ENCODE measurements around the gene UBALD1. TPM values are rescaled to one million over a fixed set of nuclear protein-coding genes. Genes with fewer than 3 reads are reported as not detected.

The UBALD1 gene
- total RNA-seq, 1 experiment from 2014 or later, result 24.6 TPM

GRCh38 chr16:4659363-4660353, 45.0 kb upstream of the UBALD1 start:
- H3K79me2 ChIP-seq (ENCODE audit: low read length), result no peaks in the 10 kb centered on the region
- BruUV-seq (replicated peaks), result no TSS peak
- POLR2A ChIA-PET (ENCODE audit: unreplicated experiment), result no interaction called here
- H3K36me3 ChIP-seq (ENCODE audit: low read depth, low read length), result no peaks in the 10 kb centered on the region
- no peak overlapping the region for H3K4me3 ChIP-seq (ENCODE audit: low read length)
- H3K4me2 ChIP-seq (ENCODE audit: low read length), result no peak overlapping the region
- no peaks in the 10 kb centered on the region for H3K9me3 ChIP-seq (ENCODE audit: low read length)
- no peaks in the 10 kb centered on the region for H3F3A ChIP-seq (ENCODE audit: low read length, unreplicated experiment)
- no peak for DNase-seq
- no peak overlapping the region for H3K27ac ChIP-seq (ENCODE audit: low read length)
- intact Hi-C loops (cut with micrococcal nuclease), result no loop called here
- no peaks in the 10 kb centered on the region; the same call in 1 of the 2 replicates for H3K4me1 ChIP-seq (ENCODE audit: insufficient read depth, low read length)
- TF ChIP-seq CTCF (conservative IDR thresholded peaks at IDR 0.05; ENCODE audit: low read depth, low read length) (no peak), EZH2phosphoT487 (IDR thresholded peaks at IDR 0.05; ENCODE audit: borderline replicate concordance, low read length) (no peak), EZH2 (IDR thresholded peaks at IDR 0.05; ENCODE audit: low read length, unreplicated experiment) (no peak)
- H3K9me2 ChIP-seq (replicated peaks; ENCODE audit: low read length), result no peaks in the 10 kb centered on the region
- ATAC-seq, result no peak
- H3K9ac ChIP-seq (ENCODE audit: low read length), result no peak overlapping the region
- CTCF ChIA-PET, result interaction anchor here (0.5 kb wide), 1 partner anchor 405 kb away, joined by 4 read pairs; no protein-coding TSS in a partner anchor
- H3K27me3 ChIP-seq (ENCODE audit: low read length), result no peaks in the 10 kb centered on the region
- H2AFZ ChIP-seq (ENCODE audit: low read length), result no peak overlapping the region
- H4K20me1 ChIP-seq (ENCODE audit: low read length), result no peaks in the 10 kb centered on the region

DNA sequence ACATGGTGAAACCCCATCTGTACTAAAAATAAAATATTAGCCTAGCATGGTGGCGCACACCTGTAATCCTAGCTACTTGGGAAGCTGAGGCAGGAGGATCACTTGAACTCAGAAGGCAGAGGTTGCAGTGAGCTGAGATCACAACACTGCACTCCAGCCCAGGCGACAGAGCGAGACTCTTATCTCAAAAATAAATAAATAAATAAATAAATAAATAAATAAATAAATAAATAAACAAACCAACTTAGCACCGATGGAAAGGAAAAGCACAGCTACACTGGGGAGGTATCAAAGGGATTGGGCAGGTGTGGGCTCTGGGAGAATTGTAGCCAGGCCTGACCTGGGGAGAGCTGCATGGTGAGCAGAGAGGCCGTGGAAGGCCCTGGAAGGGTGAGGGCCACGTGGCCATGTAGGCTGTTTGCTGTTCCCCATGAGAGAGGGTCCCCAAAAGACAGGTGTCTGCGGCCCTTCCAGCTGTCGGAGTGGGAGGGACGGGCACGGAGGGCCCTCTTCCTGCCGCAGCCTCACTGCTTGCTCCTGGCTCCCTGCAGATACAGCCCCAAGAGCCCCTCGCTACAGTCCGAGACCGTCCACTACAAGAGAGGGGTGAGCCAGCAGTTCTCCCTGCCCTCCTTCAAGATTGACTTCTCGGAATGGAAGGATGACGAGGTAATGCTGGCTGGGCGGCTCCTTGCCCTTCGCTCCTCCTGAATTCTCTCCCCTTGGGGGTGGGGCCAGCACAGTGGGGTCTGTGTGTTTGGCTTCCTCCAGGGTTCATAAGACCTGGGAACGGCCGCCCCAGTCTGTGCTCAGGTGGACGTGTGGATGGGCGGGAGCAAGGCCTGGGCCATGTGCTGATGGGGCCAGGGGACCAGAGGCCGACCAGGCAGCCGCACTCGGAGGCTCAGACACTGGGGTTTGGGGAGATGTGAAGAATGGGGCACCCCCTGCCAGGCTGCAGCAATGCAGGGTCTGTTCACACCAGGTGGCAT, 42.3 kb upstream of the UBALD1 start:
- CTCF ChIA-PET, result no interaction called here
- no peak for DNase-seq
- H4K20me1 ChIP-seq (ENCODE audit: low read length), result no peaks in the 10 kb centered on the region
- no peak for TF ChIP-seq EZH2phosphoT487 (IDR thresholded peaks at IDR 0.05; ENCODE audit: borderline replicate concordance, low read length)
- TF ChIP-seq CTCF (conservative IDR thresholded peaks at IDR 0.05; ENCODE audit: low read depth, low read length), result no peak
- TF ChIP-seq EZH2 (IDR thresholded peaks at IDR 0.05; ENCODE audit: low read length, unreplicated experiment), result no peak
- intact Hi-C loops (cut with micrococcal nuclease), result no loop called here
- H3K27ac ChIP-seq (ENCODE audit: low read length), result no peak overlapping the region
- no peak overlapping the region for H3K9ac ChIP-seq (ENCODE audit: low read length)
- POLR2A ChIA-PET (ENCODE audit: unreplicated experiment), result no interaction called here
- H3K36me3 ChIP-seq (ENCODE audit: low read depth, low read length), result no peaks in the 10 kb centered on the region
- H3K27me3 ChIP-seq (ENCODE audit: low read length), result no peaks in the 10 kb centered on the region
- no TSS peak for BruUV-seq (replicated peaks)
- no peaks in the 10 kb centered on the region for H3F3A ChIP-seq (ENCODE audit: low read length, unreplicated experiment)
- ATAC-seq, result no peak
- H3K9me2 ChIP-seq (replicated peaks; ENCODE audit: low read length), result no peaks in the 10 kb centered on the region
- H3K9me3 ChIP-seq (ENCODE audit: low read length), result no peaks in the 10 kb centered on the region
- H3K4me2 ChIP-seq (ENCODE audit: low read length), result no peak overlapping the region
- no peak overlapping the region for H3K4me3 ChIP-seq (ENCODE audit: low read length)
- H2AFZ ChIP-seq (ENCODE audit: low read length), result no peak overlapping the region
- H3K79me2 ChIP-seq (ENCODE audit: low read length), result no peaks in the 10 kb centered on the region
- H3K4me1 ChIP-seq (ENCODE audit: insufficient read depth, low read length), result no peaks in the 10 kb centered on the region
